GM12878 (cell line): ENCODE results near the gene SLA2. TPM values are rescaled to one million over a fixed set of nuclear protein-coding genes. Genes with fewer than 3 reads are reported as not detected.

Source experiments
- ATAC-seq: fragments of 200-7000 bp; cut with Tn5 transposase; 3 replicates; pipeline ENCODE4 v1.9.1; 2020; ENCODE audit warnings: mild to moderate bottlenecking, moderate library complexity
- BruUV-seq: library from RNA; stranded (reverse); fragments of 400-500 nt; replicated peaks from 2 replicates; lab custom pipeline; 2021; lab: Mats Ljungman, UMichigan
- CTCF ChIA-PET: fragments of 300-600 bp; sonication (Branson Sonifier 250); formaldehyde crosslinking; extraction: SDS; loops from one replicate; lab custom pipeline; 2021; ENCODE audit warnings: inconsistent platforms; lab: Yijun Ruan, JAX
- POLR2A ChIA-PET: fragments of 350-600 bp; formaldehyde crosslinking; extraction: SDS; loops from one replicate; lab custom pipeline; 2021; ENCODE audit warnings: inconsistent platforms; lab: Charles Lee
- RAD21 ChIA-PET: fragments of 300-600 bp; sonication (Branson Sonifier 250); formaldehyde crosslinking; loops from one replicate; lab custom pipeline; 2023; ENCODE audit warnings: antibody characterized with exemption; ENCODE audit not compliant: unreplicated experiment; lab: Charles Lee
- SMC1A ChIA-PET: fragments of 300-600 bp; sonication (Branson Sonifier 250); formaldehyde crosslinking; loops from one replicate; lab custom pipeline; 2023; ENCODE audit not compliant: unreplicated experiment, uncharacterized antibody; lab: Charles Lee
- DNase-seq: peaks from one replicate; pipeline ENCODE4 v3.0.0-alpha.2; 2011; ENCODE audit warnings: low read depth, low spot score
- FAIRE-seq: peaks from 3 replicates; lab custom pipeline; 2011; peaks lifted over from hg19 to GRCh38; lab: Jason Lieb, UNC
- H2AFZ ChIP-seq: 2 replicates; pipeline ENCODE4 v1.6.0; 2011; ENCODE audit warnings: low read depth, low read length, control low read depth; ENCODE audit not compliant: control insufficient read depth
- H3K27ac ChIP-seq: 2 replicates; pipeline ENCODE4 v1.5.1; 2011; ENCODE audit warnings: control low read depth; ENCODE audit not compliant: control insufficient read depth, insufficient read depth
- H3K27me3 ChIP-seq, 2 experiments: replicated peaks in 1 of 2; 2 replicates each; pipeline versions ENCODE4 v1.6.0 to v1.6.1; 2011; ENCODE audit warnings: low read length in 1 of 2; ENCODE audit not compliant: control insufficient read depth in 2 of 2, insufficient read depth in 2 of 2
- H3K36me3 ChIP-seq, 2 experiments: 2 replicates each; pipeline ENCODE4 v1.5.1; 2011; ENCODE audit warnings: low read length in 1 of 2; ENCODE audit not compliant: control insufficient read depth in 2 of 2, insufficient read depth in 2 of 2
- H3K4me1 ChIP-seq: 2 replicates; pipeline ENCODE4 v1.6.1; 2011; ENCODE audit warnings: mild to moderate bottlenecking, low read length, moderate library complexity, mixed read lengths; ENCODE audit not compliant: control insufficient read depth, insufficient read depth
- H3K4me2 ChIP-seq: 2 replicates; pipeline ENCODE4 v1.6.0; 2011; ENCODE audit warnings: control low read depth; ENCODE audit not compliant: control insufficient read depth, insufficient read depth
- H3K4me3 ChIP-seq: fragments of 200-600 bp; sonication (generic); 2 replicates; pipeline ENCODE4 v1.5.1; 2016
- H3K79me2 ChIP-seq: 2 replicates; pipeline ENCODE4 v1.6.0; 2011; ENCODE audit warnings: low read length; ENCODE audit not compliant: control insufficient read depth, insufficient read depth
- H3K9ac ChIP-seq: 2 replicates; pipeline ENCODE4 v1.8.0; 2011; ENCODE audit warnings: low read length, control low read depth, mixed read lengths; ENCODE audit not compliant: control insufficient read depth, insufficient read depth
- H3K9me3 ChIP-seq: replicated peaks from 3 replicates; pipeline ENCODE4 v1.5.1; 2011; ENCODE audit warnings: mild to moderate bottlenecking, low read length; ENCODE audit not compliant: control insufficient read depth, insufficient read depth
- H4K20me1 ChIP-seq: 2 replicates; pipeline ENCODE4 v1.6.0; 2011; ENCODE audit not compliant: control insufficient read depth, insufficient read depth
- BCLAF1 ChIP-seq: fragments of 450-650 bp; IDR thresholded peaks from 2 replicates; pipeline ENCODE4 v1.6.1; 2017; ENCODE audit warnings: antibody characterized with exemption, mild to moderate bottlenecking, moderate library complexity
- CREB1 ChIP-seq: IDR thresholded peaks from 2 replicates; pipeline ENCODE4 v1.6.1; 2012; ENCODE audit warnings: low read depth, mild to moderate bottlenecking, inconsistent platforms
- EED ChIP-seq: sonication (generic); IDR thresholded peaks from 2 replicates; pipeline ENCODE4 v1.6.1; 2016; ENCODE audit warnings: antibody characterized with exemption, low read depth
- EGR1 ChIP-seq, 2 experiments: IDR thresholded peaks; 1 replicate in 1 of 2; 2 replicates in 1 of 2; pipeline ENCODE4 v1.6.1; 2011 to 2012; ENCODE audit warnings: low read depth in 2 of 2, low read length in 2 of 2, borderline replicate concordance in 1 of 2, mild to moderate bottlenecking in 1 of 2, moderate library complexity in 1 of 2
- IKZF2 ChIP-seq, 2 experiments: fragments of 450-650 bp; IDR thresholded peaks; 2 replicates each; pipeline ENCODE4 v1.6.1; 2017; ENCODE audit warnings: mild to moderate bottlenecking in 2 of 2, moderate library complexity in 2 of 2
- MLLT1 ChIP-seq: fragments of 450-650 bp; IDR thresholded peaks from 2 replicates; pipeline ENCODE4 v1.6.1; 2016; ENCODE audit warnings: mild to moderate bottlenecking
- NFIC ChIP-seq: IDR thresholded peaks from 2 replicates; pipeline ENCODE4 v1.6.1; 2012; ENCODE audit warnings: low read depth, mild to moderate bottlenecking, inconsistent platforms, low read length, moderate library complexity
- NR2C1 ChIP-seq: fragments of 450-650 bp; IDR thresholded peaks from 2 replicates; pipeline ENCODE4 v1.6.1; 2017; ENCODE audit warnings: antibody characterized with exemption, mild to moderate bottlenecking, moderate library complexity
- RELB ChIP-seq: fragments of 450-650 bp; IDR thresholded peaks from 2 replicates; pipeline ENCODE4 v1.6.1; 2017; ENCODE audit warnings: low read depth, mild to moderate bottlenecking, moderate library complexity
- RUNX3 ChIP-seq: IDR thresholded peaks from 2 replicates; pipeline ENCODE4 v1.6.1; 2012; ENCODE audit warnings: low read length, inconsistent platforms
- WGBS: methylation state at CpG from one replicate; pipeline ENCODE4 v1.1.6; 2016; ENCODE audit warnings: low lambda C conversion rate; ENCODE audit not compliant: insufficient replicate concordance, insufficient coverage; ENCODE audit errors: missing lambda C conversion rate; 5-methylcytosine and 5-hydroxymethylcytosine counted together
- in situ Hi-C: fragments of 300-500 bp; cut with MboI; formaldehyde crosslinking; loops from 9 replicates; pipeline ENCODE4 v1.14.3; 2018; ENCODE audit warnings: mixed read lengths
- intact Hi-C: fragments of 100-400 bp; cut with micrococcal nuclease; formaldehyde crosslinking; loops from one replicate; pipeline ENCODE4 v1.14.2; 2022; ENCODE audit not compliant: unreplicated experiment
- polyA plus RNA-seq, 11 experiments: library from polyadenylated mRNA; depleted of rRNA in 4 of 11; unstranded in 6 of 11; stranded (reverse) in 5 of 11; fragments of >200 nt; fragmentation: Nextera tagmentation in 4 of 11; fragmentation: Illumina TruSeq in 1 of 11; extraction: Ambion mirVana in 4 of 11; extraction: Trizol in 1 of 11; gene quantifications; 1 replicate in 1 of 11; 2 replicates in 10 of 11; pipeline versions ENCODE4 v1.2.1 to v1.2.3, GENCODE V29; 2011 to 2016; ENCODE audit warnings: inconsistent platforms in 2 of 11, missing spikeins in 2 of 11, low read depth in 1 of 11
- total RNA-seq, 4 experiments: library from RNA; depleted of rRNA in 3 of 4; stranded (reverse); fragments of >200 nt in 3 of 4; fragmentation: Illumina TruSeq in 1 of 4; extraction: Trizol in 1 of 4; gene quantifications; 2 replicates each; pipeline versions ENCODE4 v1.2.1 to v1.2.3, GENCODE V29; 2013 to 2021
- TF ChIP-seq, protein P1 (sequence below): fragments of 450-650 bp; IDR thresholded peaks from 2 replicates; pipeline ENCODE4 v1.6.1; 2017; ENCODE audit warnings: mild to moderate bottlenecking, moderate library complexity

Gene SLA2
- total and polyA plus RNA-seq, 10 of the 15 experiments (the other 5 are each of a cell fraction or from before 2014, with no cell fraction given), result 0.29 to 3.3 (median 1.4) TPM

- ChIA-PET POLR2A (interaction anchor here (0.6 to 3.6 kb wide), 5 partner anchors 12 to 137 kb away, joined by 3 to 35 read pairs (median 5); partner anchors contain the start of gene TGIF2), CTCF (interaction anchor here (0.6 to 9.4 kb wide), 8 partner anchors 11 to 236 kb away, joined by 3 to 94 read pairs (median 6); partner anchors contain the start of genes DSN1 and TGIF2), SMC1A (interaction anchor here (0.6 to 8.6 kb wide), 6 partner anchors 12 to 235 kb away, joined by 3 to 83 read pairs (median 3); partner anchors contain the start of gene TGIF2), RAD21 (interaction anchor here (0.7 to 1.6 kb wide), 5 partner anchors 11 to 38 kb away, joined by 3 to 6 read pairs (median 4); partner anchors contain the start of gene TGIF2)
- Histone ChIP-seq H2AFZ (peak overlapping the region; percentile 3; the same call in 1 of the 2 replicates), H3K9ac (no peak overlapping the region), H3K9me3 (no peaks in the 10 kb centered on the region), H3K27ac (peak overlapping the region; percentile 80), H3K27me3 (no peaks in the 10 kb centered on the region), H3K4me2 (peak overlapping the region; percentile 70), H3K4me3 (no peak overlapping the region), H3K4me1 (peaks cover 43% of the 10 kb centered on the region), H3K36me3 (no peaks in the 10 kb centered on the region; a peak in 1 of 4 replicates), H4K20me1 (no peaks in the 10 kb centered on the region), H3K79me2 (no peaks in the 10 kb centered on the region; the same call in 1 of the 2 replicates)
- peak; percentile 40 for DNase-seq
- peak; percentile 20 for ATAC-seq
- 7% methylated on average over 5 of the region's 5 CpGs for WGBS
- no TSS peak for BruUV-seq
- in situ Hi-C loops (no loop called here), intact Hi-C loops (loop anchor here (5.0 to 10.0 kb wide), 2 partner anchors 138 to 265 kb away; a partner anchor contains a TSS)
- no peak for FAIRE-seq
- TF ChIP-seq, protein P1, sequence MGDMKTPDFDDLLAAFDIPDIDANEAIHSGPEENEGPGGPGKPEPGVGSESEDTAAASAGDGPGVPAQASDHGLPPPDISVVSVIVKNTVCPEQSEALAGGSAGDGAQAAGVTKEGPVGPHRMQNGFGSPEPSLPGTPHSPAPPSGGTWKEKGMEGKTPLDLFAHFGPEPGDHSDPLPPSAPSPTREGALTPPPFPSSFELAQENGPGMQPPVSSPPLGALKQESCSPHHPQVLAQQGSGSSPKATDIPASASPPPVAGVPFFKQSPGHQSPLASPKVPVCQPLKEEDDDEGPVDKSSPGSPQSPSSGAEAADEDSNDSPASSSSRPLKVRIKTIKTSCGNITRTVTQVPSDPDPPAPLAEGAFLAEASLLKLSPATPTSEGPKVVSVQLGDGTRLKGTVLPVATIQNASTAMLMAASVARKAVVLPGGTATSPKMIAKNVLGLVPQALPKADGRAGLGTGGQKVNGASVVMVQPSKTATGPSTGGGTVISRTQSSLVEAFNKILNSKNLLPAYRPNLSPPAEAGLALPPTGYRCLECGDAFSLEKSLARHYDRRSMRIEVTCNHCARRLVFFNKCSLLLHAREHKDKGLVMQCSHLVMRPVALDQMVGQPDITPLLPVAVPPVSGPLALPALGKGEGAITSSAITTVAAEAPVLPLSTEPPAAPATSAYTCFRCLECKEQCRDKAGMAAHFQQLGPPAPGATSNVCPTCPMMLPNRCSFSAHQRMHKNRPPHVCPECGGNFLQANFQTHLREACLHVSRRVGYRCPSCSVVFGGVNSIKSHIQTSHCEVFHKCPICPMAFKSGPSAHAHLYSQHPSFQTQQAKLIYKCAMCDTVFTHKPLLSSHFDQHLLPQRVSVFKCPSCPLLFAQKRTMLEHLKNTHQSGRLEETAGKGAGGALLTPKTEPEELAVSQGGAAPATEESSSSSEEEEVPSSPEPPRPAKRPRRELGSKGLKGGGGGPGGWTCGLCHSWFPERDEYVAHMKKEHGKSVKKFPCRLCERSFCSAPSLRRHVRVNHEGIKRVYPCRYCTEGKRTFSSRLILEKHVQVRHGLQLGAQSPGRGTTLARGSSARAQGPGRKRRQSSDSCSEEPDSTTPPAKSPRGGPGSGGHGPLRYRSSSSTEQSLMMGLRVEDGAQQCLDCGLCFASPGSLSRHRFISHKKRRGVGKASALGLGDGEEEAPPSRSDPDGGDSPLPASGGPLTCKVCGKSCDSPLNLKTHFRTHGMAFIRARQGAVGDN, result peak; percentile 77
- TF ChIP-seq RELB (peak; percentile 59), NR2C1 (no peak), EGR1 (IDR thresholded peaks at IDR 0.05; ENCODE audit: borderline replicate concordance in 1 of 2, low read depth in 2 of 2, low read length in 2 of 2) (no peak), MLLT1 (0 out of 2 replicates have a peak, but pooled peaks have one; percentile 1), IKZF2 (IDR thresholded peaks at IDR 0.05) (peak; percentile 75; a peak in 3 of 4 replicates), EED (peak; percentile 16; the same call in 1 of the 2 replicates), RUNX3 (0 out of 2 replicates have a peak, but pooled peaks have one; percentile 5), NFIC (peak; percentile 43; the same call in 1 of the 2 replicates), BCLAF1 (no peak), CREB1 (0 out of 2 replicates have a peak, but pooled peaks have one; percentile 18)
Observed at GRCh38 chr20:36599912-36600345, 46.1 kb downstream of the SLA2 start.
